Neural cell (in vitro differentiated cells): ENCODE results near the gene DCC. TPM values are rescaled to one million over a fixed set of nuclear protein-coding genes. Genes with fewer than 3 reads are reported as not detected.

ENCODE experiments used
- H2AFZ ChIP-seq: fragments of 200-600, 300-800 bp; sonication (generic), shearing (Covaris generic); 2 replicates; pipeline ENCODE4 v1.6.0; 2014; ENCODE audit warnings: low read depth, mild to moderate bottlenecking, antibody characterized with exemption, low read length, moderate library complexity
- H3F3A ChIP-seq: fragments of 200-600 bp; shearing (Covaris generic); 2 replicates; pipeline ENCODE4 v1.6.1; 2016; ENCODE audit warnings: mild to moderate bottlenecking, moderate library complexity, mixed read lengths, antibody characterized with exemption, low read length; ENCODE audit not compliant: insufficient read depth, poor library complexity, severe bottlenecking
- H3K27ac ChIP-seq: fragments of 200-600, 300-800 bp; sonication (generic), shearing (Covaris generic); 2 replicates; pipeline ENCODE4 v1.5.1; 2014; ENCODE audit warnings: mild to moderate bottlenecking, low read length, moderate library complexity
- H3K27me3 ChIP-seq: fragments of 300-800, 200-600 bp; sonication (generic), shearing (Covaris generic); 2 replicates; pipeline ENCODE4 v1.6.0; 2014; ENCODE audit warnings: mild to moderate bottlenecking, low read depth, low read length, moderate library complexity; ENCODE audit not compliant: insufficient read depth
- H3K36me3 ChIP-seq: fragments of 300-800, 200-600 bp; sonication (generic), shearing (Covaris generic); 2 replicates; pipeline ENCODE4 v1.5.1; 2014; ENCODE audit warnings: mild to moderate bottlenecking, antibody characterized with exemption, low read length, moderate library complexity; ENCODE audit not compliant: insufficient read depth
- H3K4me2 ChIP-seq: fragments of 300-800, 200-600 bp; sonication (generic), shearing (Covaris generic); 2 replicates; pipeline ENCODE4 v1.6.0; 2014; ENCODE audit warnings: mild to moderate bottlenecking, low read length
- H3K4me3 ChIP-seq: fragments of 300-800, 200-600 bp; sonication (generic), shearing (Covaris generic); 2 replicates; pipeline ENCODE4 v1.5.1; 2014; ENCODE audit warnings: mild to moderate bottlenecking, low read length, moderate library complexity
- H3K79me2 ChIP-seq: fragments of 200-600 bp; shearing (Covaris generic); replicated peaks from 2 replicates; pipeline ENCODE4 v1.6.0; 2014; ENCODE audit warnings: mild to moderate bottlenecking, low read length, moderate library complexity; ENCODE audit not compliant: insufficient read depth
- H3K9ac ChIP-seq: fragments of 300-800, 200-600 bp; sonication (generic), shearing (Covaris generic); 2 replicates; pipeline ENCODE4 v1.6.1; 2016; ENCODE audit warnings: mild to moderate bottlenecking, low read length, mixed read lengths
- H3K9me2 ChIP-seq: fragments of 200-600 bp; shearing (Covaris generic); 2 replicates; pipeline ENCODE4 v1.6.1; 2016; ENCODE audit warnings: mild to moderate bottlenecking, low read length, mixed read lengths; ENCODE audit not compliant: insufficient read depth
- H3K9me3 ChIP-seq: fragments of 200-600, 300-800 bp; sonication (generic), shearing (Covaris generic); 2 replicates; pipeline ENCODE4 v1.6.1; 2016; ENCODE audit warnings: mild to moderate bottlenecking, mixed run types, low read length, moderate library complexity, mixed read lengths
- H4K20me1 ChIP-seq: fragments of 200-600 bp; shearing (Covaris generic); 2 replicates; pipeline ENCODE4 v1.6.1; 2016; ENCODE audit warnings: mild to moderate bottlenecking, mixed run types; ENCODE audit not compliant: insufficient read depth
- CTCF ChIP-seq: fragments of 450-650 bp; IDR thresholded peaks from 2 replicates; pipeline ENCODE4 v1.5.1; 2014; ENCODE audit warnings: antibody characterized with exemption, mild to moderate bottlenecking, moderate library complexity; ENCODE audit not compliant: poor library complexity, severe bottlenecking
- EP300 ChIP-seq: fragments of 450-650 bp; conservative IDR thresholded peaks from 2 replicates; pipeline ENCODE4 v1.6.1; 2014; ENCODE audit warnings: antibody characterized with exemption, mild to moderate bottlenecking, moderate library complexity; ENCODE audit not compliant: poor library complexity, severe bottlenecking
- EZH2 ChIP-seq: fragments of 200-600, 300-800 bp; shearing (Covaris generic), sonication (generic); IDR thresholded peaks from 2 replicates; pipeline ENCODE4 v1.6.1; 2014; ENCODE audit warnings: antibody characterized with exemption, low read length, borderline replicate concordance, mild to moderate bottlenecking; ENCODE audit not compliant: insufficient read depth, poor library complexity, severe bottlenecking
- MXI1 ChIP-seq: fragments of 450-650 bp; conservative IDR thresholded peaks from 2 replicates; pipeline ENCODE4 v1.6.1; 2014; ENCODE audit warnings: antibody characterized with exemption, mild to moderate bottlenecking; ENCODE audit not compliant: poor library complexity, severe bottlenecking
- POLR2AphosphoS5 ChIP-seq: IDR thresholded peaks from 2 replicates; pipeline ENCODE4 v1.6.1; 2012
- RAD21 ChIP-seq: fragments of 450-650 bp; conservative IDR thresholded peaks from 2 replicates; pipeline ENCODE4 v1.6.1; 2014; ENCODE audit warnings: antibody characterized with exemption, mild to moderate bottlenecking, moderate library complexity
- REST ChIP-seq: IDR thresholded peaks from 2 replicates; pipeline ENCODE4 v1.6.1; 2012; ENCODE audit warnings: borderline replicate concordance
- SMC3 ChIP-seq: fragments of 450-650 bp; conservative IDR thresholded peaks from 2 replicates; pipeline ENCODE4 v1.6.1; 2014; ENCODE audit warnings: antibody characterized with exemption, mild to moderate bottlenecking, moderate library complexity; ENCODE audit not compliant: poor library complexity
- TAF1 ChIP-seq: IDR thresholded peaks from 2 replicates; pipeline ENCODE4 v1.6.1; 2012; ENCODE audit warnings: low read depth
- polyA plus RNA-seq: library from polyadenylated mRNA; depleted of rRNA; stranded (reverse); fragments of >200 nt; gene quantifications from 2 replicates; pipeline ENCODE4 v1.2.3, GENCODE V29; 2014

DCC gene
- polyA plus RNA-seq, 1 donor from 2014 or later: 40.7 TPM

GRCh38 chr18:53056064-53056463 lies 716.1 kb downstream of the DCC start:
- H3K36me3 ChIP-seq: no peaks in the 10 kb centered on the region

GRCh38 chr18:53070788-53071187 lies 730.8 kb downstream of the DCC start:
- no peaks in the 10 kb centered on the region for H3K9me3 ChIP-seq
- H3F3A ChIP-seq: no peaks in the 10 kb centered on the region
- H3K79me2 ChIP-seq: no peaks in the 10 kb centered on the region
- no peak overlapping the region for H3K9ac ChIP-seq
- no peak overlapping the region for H2AFZ ChIP-seq
- no peaks in the 10 kb centered on the region for H3K27me3 ChIP-seq
- H3K4me2 ChIP-seq: no peak overlapping the region
- no peaks in the 10 kb centered on the region for H3K36me3 ChIP-seq
- H3K9me2 ChIP-seq: no peaks in the 10 kb centered on the region
- no peaks in the 10 kb centered on the region for H4K20me1 ChIP-seq
- H3K27ac ChIP-seq: no peak overlapping the region
- no peak overlapping the region for H3K4me3 ChIP-seq
- TF ChIP-seq RAD21: no peak
- TF ChIP-seq MXI1: no peak
- no peak for TF ChIP-seq TAF1
- TF ChIP-seq CTCF: no peak
- no peak for TF ChIP-seq EP300
- no peak for TF ChIP-seq EZH2
- no peak for TF ChIP-seq SMC3

More at GRCh38 chr18:53056064-53056463, 716.1 kb downstream of the DCC start:
- Histone ChIP-seq H3F3A (no peaks in the 10 kb centered on the region), H3K4me2 (no peak overlapping the region), H3K9me2 (no peaks in the 10 kb centered on the region), H3K9ac (no peak overlapping the region), H3K4me3 (no peak overlapping the region), H2AFZ (no peak overlapping the region), H3K27me3 (no peaks in the 10 kb centered on the region), H4K20me1 (no peaks in the 10 kb centered on the region), H3K27ac (no peak overlapping the region), H3K79me2 (no peaks in the 10 kb centered on the region), H3K9me3 (no peaks in the 10 kb centered on the region)
- no peak for TF ChIP-seq POLR2AphosphoS5
- no peak for TF ChIP-seq EZH2
- no peak for TF ChIP-seq MXI1
- no peak for TF ChIP-seq REST
- no peak for TF ChIP-seq CTCF
- TF ChIP-seq TAF1: no peak
- TF ChIP-seq SMC3: no peak
- TF ChIP-seq RAD21: no peak
- no peak for TF ChIP-seq EP300
